Measurements from ENCODE around the gene CALHM3.

DNA sequence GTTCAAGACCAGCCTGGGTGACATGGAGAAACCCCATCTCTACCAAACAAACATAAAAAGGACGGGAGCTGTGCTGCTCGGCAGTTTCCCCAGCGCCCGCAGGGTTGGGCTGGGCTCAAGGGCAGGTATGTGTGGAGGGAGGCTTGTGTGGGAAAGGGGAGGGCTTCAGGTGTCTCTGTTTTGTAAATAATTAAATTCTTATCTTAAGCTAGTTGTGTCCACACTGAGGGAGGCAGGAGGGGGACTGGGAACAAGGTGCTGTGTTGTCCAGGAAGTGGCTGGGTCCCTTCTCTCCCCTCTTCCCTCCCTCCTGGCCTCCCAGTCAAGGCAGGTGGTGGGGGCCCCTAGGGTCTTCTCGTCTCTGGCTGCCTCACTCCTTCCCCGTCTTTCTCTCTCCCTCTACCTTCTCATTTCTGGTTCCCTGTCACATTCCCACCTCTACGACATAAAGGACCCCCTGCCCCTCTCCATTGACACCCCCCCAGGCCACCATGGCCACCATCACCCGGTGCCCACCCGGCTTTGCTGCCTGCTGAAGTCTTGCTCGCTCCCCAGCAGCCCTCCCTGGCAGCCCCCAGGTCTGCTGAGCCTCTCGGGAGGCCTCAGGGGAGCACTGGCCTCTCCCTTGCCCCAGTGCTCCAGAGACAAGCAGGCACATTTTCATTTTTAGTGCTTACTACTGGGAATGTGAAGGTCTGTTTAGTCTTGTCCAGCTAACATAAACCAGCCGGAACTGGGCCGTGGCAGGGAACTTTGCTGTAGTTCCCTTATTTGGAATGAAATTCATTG lies 33.7 kb upstream of the CALHM3 start:
- TF ChIP-seq, protein P1, sequence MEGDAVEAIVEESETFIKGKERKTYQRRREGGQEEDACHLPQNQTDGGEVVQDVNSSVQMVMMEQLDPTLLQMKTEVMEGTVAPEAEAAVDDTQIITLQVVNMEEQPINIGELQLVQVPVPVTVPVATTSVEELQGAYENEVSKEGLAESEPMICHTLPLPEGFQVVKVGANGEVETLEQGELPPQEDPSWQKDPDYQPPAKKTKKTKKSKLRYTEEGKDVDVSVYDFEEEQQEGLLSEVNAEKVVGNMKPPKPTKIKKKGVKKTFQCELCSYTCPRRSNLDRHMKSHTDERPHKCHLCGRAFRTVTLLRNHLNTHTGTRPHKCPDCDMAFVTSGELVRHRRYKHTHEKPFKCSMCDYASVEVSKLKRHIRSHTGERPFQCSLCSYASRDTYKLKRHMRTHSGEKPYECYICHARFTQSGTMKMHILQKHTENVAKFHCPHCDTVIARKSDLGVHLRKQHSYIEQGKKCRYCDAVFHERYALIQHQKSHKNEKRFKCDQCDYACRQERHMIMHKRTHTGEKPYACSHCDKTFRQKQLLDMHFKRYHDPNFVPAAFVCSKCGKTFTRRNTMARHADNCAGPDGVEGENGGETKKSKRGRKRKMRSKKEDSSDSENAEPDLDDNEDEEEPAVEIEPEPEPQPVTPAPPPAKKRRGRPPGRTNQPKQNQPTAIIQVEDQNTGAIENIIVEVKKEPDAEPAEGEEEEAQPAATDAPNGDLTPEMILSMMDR (IDR thresholded peaks at IDR 0.05; ENCODE audit: low read length), result no peak
- no peak for TF ChIP-seq EZH2 (IDR thresholded peaks at IDR 0.05; ENCODE audit: borderline replicate concordance, low read length)

All from OCI-LY1 (cell line).